HG03159 (cell line): ENCODE results near the gene PACS1.

Experiments
- ATAC-seq: cut with Tn5 transposase; IDR thresholded peaks from one replicate; pipeline ENCODE4 v1.9.1; 2021; ENCODE audit warnings: mild to moderate bottlenecking, moderate library complexity; ENCODE audit not compliant: unreplicated experiment

PACS1 gene

GRCh38 chr11:66131937-66132632, 62.0 kb downstream of the PACS1 start:
- no peak for ATAC-seq

- ATAC-seq = no peak
These were observed 63.2 kb downstream of the PACS1 start for GRCh38 chr11:66133216-66133775.

GRCh38 chr11:66136752-66137123, 66.7 kb downstream of the PACS1 start:
- ATAC-seq = no peak

- ATAC-seq = no peak
These were observed 69.8 kb downstream of the PACS1 start for GRCh38 chr11:66139817-66140404.

- ATAC-seq = no peak
These were observed 72.5 kb downstream of the PACS1 start for GRCh38 chr11:66142370-66143263.

GRCh38 chr11:66143264-66143566, 73.1 kb downstream of the PACS1 start:
- ATAC-seq = no peak

GRCh38 chr11:66143996-66144678, 74.1 kb downstream of the PACS1 start:
- no peak for ATAC-seq

- no peak for ATAC-seq
These were observed 76.0 kb downstream of the PACS1 start for GRCh38 chr11:66146074-66146473.

GRCh38 chr11:66146940-66147339, 76.9 kb downstream of the PACS1 start:
- ATAC-seq = no peak

- no peak for ATAC-seq
These were observed 80.1 kb downstream of the PACS1 start for GRCh38 chr11:66150140-66150539.

- no peak for ATAC-seq
These were observed 80.7 kb downstream of the PACS1 start for GRCh38 chr11:66150725-66151124.

- no peak for ATAC-seq
These were observed 81.2 kb downstream of the PACS1 start for GRCh38 chr11:66151273-66151672.

GRCh38 chr11:66154109-66154508, 84.0 kb downstream of the PACS1 start:
- ATAC-seq = no peak

- no peak for ATAC-seq
These were observed 85.5 kb downstream of the PACS1 start for GRCh38 chr11:66155387-66156073.

GRCh38 chr11:66157182-66157864, 87.3 kb downstream of the PACS1 start:
- ATAC-seq = no peak

GRCh38 chr11:66158156-66158555, 88.1 kb downstream of the PACS1 start:
- no peak for ATAC-seq

GRCh38 chr11:66159324-66159984, 89.4 kb downstream of the PACS1 start:
- ATAC-seq = no peak

- no peak for ATAC-seq
These were observed 90.6 kb downstream of the PACS1 start for GRCh38 chr11:66160709-66161108.

GRCh38 chr11:66168289-66168688, 98.2 kb downstream of the PACS1 start:
- ATAC-seq = no peak
